Body of pancreas (tissue), 4 donors: ENCODE measurements around the gene RSAD2. TPM values are rescaled to one million over a fixed set of nuclear protein-coding genes. Genes with fewer than 3 reads are reported as not detected.
A peak's percentile ranks its signal among the peaks of the same experiment; 100 is the strongest.
"Not testable (repeated sequence)": the region's sequence is repeated elsewhere in the genome, so short reads cannot be mapped to it uniquely, and the experiment has no call there.

ENCODE experiments used
- ATAC-seq: fragments of 150-250 bp; one replicate; pipeline ENCODE4 v1.9.1; 2016
- DNase-seq, 4 donors: peaks; one replicate each; pipeline ENCODE4 v3.0.0-alpha.2; 2019
- H3K27ac ChIP-seq, 4 donors: fragments of 200-600 bp; sonication (generic); 1 replicate in 3 of 4; 2 replicates in 1 of 4; pipeline versions ENCODE4 v1.5.1 to v1.6.1; 2016 to 2019; ENCODE audit warnings: mild to moderate bottlenecking in 1 of 4, mixed read lengths in 1 of 4, moderate library complexity in 1 of 4
- H3K27me3 ChIP-seq, 2 donors: fragments of 200-600 bp; sonication (generic); one replicate each; pipeline ENCODE4 v1.6.0; 2016; ENCODE audit warnings: mild to moderate bottlenecking in 1 of 2
- H3K36me3 ChIP-seq, 2 donors: fragments of 200-600 bp; sonication (generic); replicated peaks in 1 of 2; 2 replicates each; pipeline ENCODE4 v1.5.1; 2016; ENCODE audit warnings: low read depth in 2 of 2; ENCODE audit not compliant: insufficient read depth in 1 of 2
- H3K4me1 ChIP-seq: fragments of 200-600 bp; sonication (generic); one replicate; pipeline ENCODE4 v1.6.0; 2016
- H3K4me3 ChIP-seq, 2 donors: fragments of 200-600 bp; sonication (generic); 1 replicate in 1 of 2; 2 replicates in 1 of 2; pipeline ENCODE4 v1.5.1; 2016 to 2019
- H3K9me3 ChIP-seq, 3 donors: fragments of 200-600 bp; sonication (generic); 1 replicate in 2 of 3; 2 replicates in 1 of 3; pipeline ENCODE4 v1.5.1; 2016
- CTCF ChIP-seq, 7 experiments: fragments of 450-650 bp in 4 of 7; fragments of 200-600 bp in 3 of 7; sonication (generic) in 3 of 7; IDR thresholded peaks; one replicate each; pipeline ENCODE4 v1.5.1; 2016 to 2019; ENCODE audit warnings: antibody characterized with exemption in 7 of 7
- POLR2A ChIP-seq, 3 donors: fragments of 450-650 bp; IDR thresholded peaks; one replicate each; pipeline ENCODE4 v1.6.1; 2016; ENCODE audit warnings: antibody characterized with exemption in 3 of 3, mild to moderate bottlenecking in 2 of 3
- WGBS, 2 donors: methylation state at CpG; one replicate each; pipeline ENCODE4 v1.1.5; 2017; 5-methylcytosine and 5-hydroxymethylcytosine counted together
- intact Hi-C: fragments of 100-400 bp; cut with DNase I; formaldehyde crosslinking; loops from one replicate; pipeline ENCODE4 v1.15.1; 2023
- total RNA-seq, 2 donors: library from RNA; depleted of rRNA; stranded (reverse); fragments of >200 nt; gene quantifications; one replicate each; pipeline ENCODE4 v1.1.0, GENCODE V29; 2016

The RSAD2 gene
- total RNA-seq, 2 donors from 2014 or later, result under 0.01 to 1.0 TPM

DNA sequence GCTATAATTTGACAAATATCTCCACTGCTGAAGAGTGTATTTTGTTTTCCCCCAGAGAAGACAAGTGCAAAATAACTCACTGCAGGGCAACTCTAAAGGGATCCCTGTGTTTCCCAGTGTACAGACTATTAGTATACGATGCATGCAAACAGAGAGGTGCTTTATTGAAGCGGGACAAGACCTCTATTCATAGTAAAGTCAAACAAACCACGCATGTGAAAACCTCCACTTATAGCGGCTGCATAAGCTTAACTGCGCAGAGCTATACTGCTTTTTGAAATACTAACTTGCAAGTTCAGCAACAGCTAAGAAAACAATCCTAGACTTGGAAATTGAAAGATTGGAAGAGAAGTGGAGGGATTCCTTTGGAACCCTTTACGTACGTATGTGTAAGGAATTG, 55.3 kb downstream of the RSAD2 start:
- Histone ChIP-seq H3K4me1 (peaks cover 86% of the 10 kb centered on the region), H3K4me3 (no peak overlapping the region), H3K27me3 (no peaks in the 10 kb centered on the region), H3K36me3 (no peaks in the 10 kb centered on the region), H3K27ac (peak overlapping the region in 1 of 4 donors; percentile 39), H3K9me3 (no peaks in the 10 kb centered on the region)
- intact Hi-C loops, result no loop called here
- no peak for TF ChIP-seq CTCF (IDR thresholded peaks at IDR 0.05)
- no peak for TF ChIP-seq POLR2A (IDR thresholded peaks at IDR 0.05)
- DNase-seq, result no peak
- ATAC-seq, result no peak
- 76 to 88% methylated on average over 7 of the region's 7 CpGs for WGBS, 2 donors

DNA sequence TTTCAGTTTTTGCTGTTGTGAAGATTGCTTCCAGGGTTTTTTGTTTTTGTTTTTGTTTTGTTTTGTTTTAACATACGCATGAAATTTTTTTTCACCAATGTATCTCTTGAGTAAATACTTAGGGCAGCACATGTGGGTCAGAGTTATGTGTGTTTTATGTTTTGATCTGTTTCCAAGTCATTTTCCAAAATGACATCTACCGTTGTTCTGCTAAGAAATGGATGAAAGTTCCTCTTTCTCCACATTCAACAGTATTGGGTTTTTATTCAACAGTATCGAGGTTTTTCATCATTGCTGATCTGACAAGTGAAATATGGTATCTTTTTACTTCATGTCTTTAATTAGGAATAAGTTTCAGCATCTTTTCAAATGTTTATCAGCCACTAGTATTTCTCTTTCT, 56.3 kb downstream of the RSAD2 start:
- Histone ChIP-seq H3K9me3 (no peaks in the 10 kb centered on the region), H3K27me3 (no peaks in the 10 kb centered on the region), H3K4me1 (peaks cover 84% of the 10 kb centered on the region), H3K27ac (no peak overlapping the region), H3K4me3 (no peak overlapping the region), H3K36me3 (no peaks in the 10 kb centered on the region)
- intact Hi-C loops, result no loop called here
- DNase-seq (no peak), ATAC-seq (no peak)
- TF ChIP-seq POLR2A (IDR thresholded peaks at IDR 0.05) (no peak), CTCF (IDR thresholded peaks at IDR 0.05) (no peak)
- WGBS, 2 donors, result 45 to 49% methylated on average over 3 of the region's 3 CpGs

GRCh38 chr2:6934345-6934744, 56.8 kb downstream of the RSAD2 start:
- H3K4me1 ChIP-seq, result peaks cover 84% of the 10 kb centered on the region
- no peak for ATAC-seq
- intact Hi-C loops, result no loop called here

DNA sequence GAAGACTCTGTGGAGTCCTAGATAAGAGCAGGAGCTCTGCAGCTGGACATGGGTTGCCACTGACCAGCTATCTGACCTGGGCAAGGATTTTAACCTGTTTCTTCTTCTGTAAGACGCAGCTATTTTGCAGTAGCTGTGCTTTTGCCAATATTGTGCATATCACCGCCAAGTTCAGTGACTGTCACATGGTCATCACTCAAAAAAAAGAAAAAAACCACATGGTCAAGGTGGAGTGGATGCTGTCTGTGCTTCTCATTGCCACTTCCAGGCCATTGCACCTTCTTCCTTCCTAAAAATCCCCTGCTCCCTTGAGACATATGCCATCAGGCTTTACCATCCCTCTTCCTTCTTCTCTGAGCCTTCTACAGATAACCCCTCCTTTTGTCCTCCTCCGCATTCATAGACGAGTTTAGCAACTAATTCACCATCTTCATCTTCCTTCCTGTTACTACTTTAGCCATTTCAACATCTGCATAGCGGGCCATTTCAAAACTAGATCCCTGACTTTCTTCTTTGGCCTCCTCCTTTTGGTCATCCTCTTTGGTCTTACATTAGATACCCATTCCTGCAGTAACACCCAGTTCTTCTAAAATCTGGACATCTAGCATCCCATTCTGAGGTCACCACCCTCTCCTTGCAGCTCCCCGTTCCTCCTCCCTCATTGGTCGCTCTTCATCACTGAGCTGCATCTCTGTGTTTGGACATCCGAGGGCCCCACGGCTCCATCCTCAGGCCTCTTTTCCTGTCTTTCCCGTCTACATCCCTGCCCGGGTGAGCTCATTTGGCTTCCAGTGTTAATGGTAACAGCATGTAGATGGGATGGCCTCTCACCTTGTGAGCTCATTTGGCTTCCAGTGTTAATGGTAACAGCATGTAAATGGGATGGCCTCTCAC, 57.4 kb downstream of the RSAD2 start:
- Histone ChIP-seq H3K9me3 (no peaks in the 10 kb centered on the region), H3K27me3 (no peaks in the 10 kb centered on the region), H3K36me3 (no peaks in the 10 kb centered on the region), H3K27ac (no peak overlapping the region), H3K4me1 (peaks cover 78% of the 10 kb centered on the region), H3K4me3 (no peak overlapping the region)
- DNase-seq, result no peak
- no peak for ATAC-seq
- TF ChIP-seq POLR2A (IDR thresholded peaks at IDR 0.05) (no peak), CTCF (IDR thresholded peaks at IDR 0.05) (no peak)
- 78 to 87% methylated on average over 11 of the region's 11 CpGs for WGBS, 2 donors
- intact Hi-C loops, result no loop called here

More at GRCh38 chr2:6934345-6934744, 56.8 kb downstream of the RSAD2 start:
- Histone ChIP-seq H3K9me3 (no peaks in the 10 kb centered on the region), H3K36me3 (no peaks in the 10 kb centered on the region), H3K27ac (no peak overlapping the region), H3K27me3 (no peaks in the 10 kb centered on the region), H3K4me3 (no peak overlapping the region)
- DNase-seq, result no peak
- WGBS, 2 donors, result 60 to 88% methylated on average over 1 of the region's 1 CpG
- TF ChIP-seq POLR2A (IDR thresholded peaks at IDR 0.05) (no peak), CTCF (IDR thresholded peaks at IDR 0.05) (no peak)

GRCh38 chr2:6935652-6936020, 58.1 kb downstream of the RSAD2 start:
- ATAC-seq, H3K36me3 ChIP-seq, H3K27ac ChIP-seq, H3K4me3 ChIP-seq, intact Hi-C loops, H3K27me3 ChIP-seq, DNase-seq, H3K9me3 ChIP-seq: not testable (repeated sequence)
- peaks cover 75% of the 10 kb centered on the region for H3K4me1 ChIP-seq
- WGBS, 2 donors, result 88 to 95% methylated on average over 4 of the region's 4 CpGs
